ENCODE results near the gene KCNN2.

Gene KCNN2

GRCh38 chr5:114361724-114362196 lies at the start of gene KCNN2:
KCNN2 (plus strand) TSS chr5:114362070; CDS start chr5:114362140, 70 bp downstream.
- DNase-seq, result no peak

- no peak for DNase-seq
Observed at GRCh38 chr5:114312658-114313057, 49.2 kb upstream of the KCNN2 start.

GRCh38 chr5:114314061-114314460 lies 47.8 kb upstream of the KCNN2 start:
- DNase-seq, result no peak

GRCh38 chr5:114316167-114316566 lies 45.7 kb upstream of the KCNN2 start:
- no peak for DNase-seq

- DNase-seq, result no peak
Observed at GRCh38 chr5:114317751-114318150, 44.1 kb upstream of the KCNN2 start.

- DNase-seq, result no peak
Observed at GRCh38 chr5:114319236-114319635, 42.6 kb upstream of the KCNN2 start.

GRCh38 chr5:114319821-114320220 lies 42.0 kb upstream of the KCNN2 start:
- DNase-seq, result no peak

GRCh38 chr5:114324282-114324681 lies 37.6 kb upstream of the KCNN2 start:
- no peak for DNase-seq

- DNase-seq, result no peak
Observed at GRCh38 chr5:114325541-114325940, 36.3 kb upstream of the KCNN2 start.

GRCh38 chr5:114327474-114327873 lies 34.4 kb upstream of the KCNN2 start:
- no peak for DNase-seq

- DNase-seq, result no peak
Observed at GRCh38 chr5:114327987-114328386, 33.9 kb upstream of the KCNN2 start.

GRCh38 chr5:114330916-114331531 lies 30.8 kb upstream of the KCNN2 start:
- no peak for DNase-seq

GRCh38 chr5:114332493-114332892 lies 29.4 kb upstream of the KCNN2 start:
- DNase-seq, result no peak

GRCh38 chr5:114332925-114333324 lies 28.9 kb upstream of the KCNN2 start:
- no peak for DNase-seq

GRCh38 chr5:114335391-114335790 lies 26.5 kb upstream of the KCNN2 start:
- DNase-seq, result no peak

GRCh38 chr5:114339108-114339507 lies 22.8 kb upstream of the KCNN2 start:
- no peak for DNase-seq

GRCh38 chr5:114346181-114346580 lies 15.7 kb upstream of the KCNN2 start:
- no peak for DNase-seq

GRCh38 chr5:114355086-114355830 lies 6.6 kb upstream of the KCNN2 start:
- DNase-seq, result no peak

GRCh38 chr5:114358329-114358728 lies 3.5 kb upstream of the KCNN2 start:
- DNase-seq, result no peak

GRCh38 chr5:114360357-114360756 lies 1.5 kb upstream of the KCNN2 start:
- DNase-seq, result no peak

GRCh38 chr5:114360816-114361723 lies 800 bp upstream of the KCNN2 start:
- no peak for DNase-seq

GRCh38 chr5:114362197-114362976 lies 517 bp downstream of the KCNN2 start:
- no peak for DNase-seq
